Frontal cortex (tissue), 4 donors: Measurements from ENCODE around the gene DCC. TPM values are rescaled to one million over a fixed set of nuclear protein-coding genes. Genes with fewer than 3 reads are reported as not detected.

Source experiments
- DNase-seq, 2 donors: peaks; one replicate each; pipeline ENCODE4 v3.0.0; 2012; ENCODE audit warnings: low spot score in 2 of 2
- FAIRE-seq: peaks from 2 replicates; lab custom pipeline; 2012; peaks lifted over from hg19 to GRCh38; lab: Jason Lieb, UNC
- total RNA-seq: library from RNA; depleted of rRNA; stranded (reverse); fragments of >200 nt; gene quantifications from one replicate; pipeline ENCODE4 v1.2.3, GENCODE V29; 2014
- donor health status: control.
- donor health status: control.
- donor health status: control.

DCC gene
- total RNA-seq, 1 donor from 2014 or later: 15.1 TPM

DNA sequence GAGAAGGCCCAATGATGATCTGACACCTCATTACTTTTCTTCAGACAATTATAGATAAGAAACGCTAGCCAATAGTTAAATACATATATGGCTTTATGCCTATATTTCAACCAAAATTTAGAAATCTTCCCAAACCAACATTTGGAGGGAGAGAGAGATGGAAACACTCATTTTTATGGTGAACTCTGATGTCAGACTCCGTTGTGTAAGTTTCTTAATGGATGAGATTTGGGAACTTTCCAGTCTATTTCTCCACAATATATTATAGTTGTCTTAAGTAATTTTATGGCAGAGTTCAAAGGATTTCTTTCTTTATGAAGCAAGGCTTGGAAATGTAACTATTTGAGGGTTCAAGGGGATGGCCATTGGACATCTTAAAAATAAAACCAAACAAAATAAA is 407.0 kb downstream of the DCC start:
- no peak for FAIRE-seq
- DNase-seq: no peak

DNA sequence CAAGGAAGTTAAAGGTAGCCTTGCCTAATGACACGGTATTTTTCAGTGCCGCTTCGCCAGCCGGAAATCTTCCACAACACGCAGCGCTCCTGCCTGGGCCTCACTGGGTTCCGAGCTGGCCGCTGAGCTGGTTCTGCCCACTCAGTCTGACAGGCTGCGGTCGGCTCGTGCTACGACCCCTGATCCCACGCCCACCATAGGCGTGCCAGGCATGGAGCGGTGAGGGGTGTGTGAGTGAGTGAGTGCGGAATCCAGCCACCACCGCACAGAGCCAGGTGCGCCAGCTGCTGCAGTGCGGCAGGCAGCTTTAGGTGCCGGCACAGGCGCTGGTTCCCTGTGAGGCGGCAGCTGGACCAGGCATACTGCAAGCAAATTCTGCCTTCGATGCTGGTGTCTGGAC is 407.9 kb downstream of the DCC start:
- DNase-seq: no peak
- no peak for FAIRE-seq

DNA sequence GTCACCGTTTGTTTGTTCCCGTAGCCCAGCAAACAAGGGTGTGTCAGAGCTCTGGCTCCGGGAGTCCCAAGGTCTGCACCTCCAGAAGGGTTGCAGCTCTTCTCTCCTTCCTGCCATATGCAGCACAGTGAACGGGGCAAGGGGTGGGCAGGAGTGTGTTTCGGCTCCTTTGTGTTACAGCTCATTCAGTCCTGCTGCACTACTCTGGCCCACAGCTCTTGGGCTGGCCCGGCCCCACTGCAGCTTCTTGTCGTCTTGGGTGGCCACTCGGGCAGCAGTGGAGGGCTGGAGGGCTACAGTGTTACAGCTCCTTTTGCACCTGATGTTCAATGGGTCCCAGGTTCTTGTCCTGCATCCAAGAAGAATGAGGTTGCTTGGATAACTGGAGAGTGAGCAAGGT is 408.3 kb downstream of the DCC start:
- FAIRE-seq (no peak), DNase-seq (no peak)

DNA sequence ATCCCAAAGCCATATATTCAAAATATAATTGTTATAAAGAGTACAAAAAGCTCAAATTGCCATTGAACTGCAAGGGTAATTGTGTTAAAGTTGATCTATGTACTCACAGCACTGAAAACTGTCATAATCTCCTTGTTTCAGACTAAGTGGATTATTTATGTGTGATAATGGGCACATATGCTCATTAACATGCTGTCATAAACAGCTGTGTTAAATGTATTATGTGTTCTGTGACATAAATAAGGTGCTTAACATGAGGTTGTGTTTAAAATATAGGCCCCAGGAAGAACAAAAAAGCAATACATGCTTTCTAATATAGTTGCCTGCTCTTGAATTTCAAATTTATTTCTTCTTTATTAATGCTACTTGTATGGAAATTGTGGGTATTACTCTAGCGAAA is 409.5 kb downstream of the DCC start:
- DNase-seq: no peak
- FAIRE-seq: no peak

DNA sequence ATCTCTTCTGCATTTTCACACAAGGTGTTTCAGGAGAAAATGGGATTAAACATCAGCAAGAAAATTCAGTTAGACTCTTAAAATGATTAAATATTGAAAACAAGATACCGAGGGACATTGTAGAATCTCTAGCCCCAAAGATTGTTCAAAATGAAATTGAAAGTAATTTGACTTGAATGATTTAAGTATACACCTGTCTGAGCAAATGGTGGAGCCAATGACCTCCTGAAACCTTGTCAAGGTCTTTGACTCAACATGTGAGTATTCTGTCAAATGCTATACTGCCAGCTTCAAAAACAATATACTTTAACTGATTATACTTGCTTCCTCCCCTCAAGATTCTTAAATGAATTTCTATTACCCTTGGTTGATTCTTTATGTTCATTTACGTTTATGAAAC is 411.0 kb downstream of the DCC start:
- DNase-seq (no peak), FAIRE-seq (no peak)

DNA sequence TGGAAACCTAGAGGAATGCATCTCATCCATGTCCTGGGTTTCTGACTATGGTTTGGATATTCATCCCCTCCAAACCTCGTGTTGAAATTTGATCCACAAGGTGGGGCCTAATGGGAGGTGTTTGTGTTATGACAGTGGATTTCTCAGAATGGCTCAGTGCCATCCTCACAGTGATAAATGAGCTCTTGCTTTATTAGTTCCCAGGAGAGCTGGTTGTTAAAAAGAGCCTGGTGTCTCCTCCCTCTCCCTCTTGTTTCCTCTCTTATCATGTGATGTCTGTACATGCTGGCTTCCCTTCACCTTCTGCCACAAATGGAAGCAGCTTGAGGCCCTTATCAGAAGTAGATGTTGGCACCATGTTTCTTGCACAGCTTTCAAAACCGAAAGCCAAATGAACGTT is 424.3 kb downstream of the DCC start:
- FAIRE-seq (no peak), DNase-seq (no peak)

DNA sequence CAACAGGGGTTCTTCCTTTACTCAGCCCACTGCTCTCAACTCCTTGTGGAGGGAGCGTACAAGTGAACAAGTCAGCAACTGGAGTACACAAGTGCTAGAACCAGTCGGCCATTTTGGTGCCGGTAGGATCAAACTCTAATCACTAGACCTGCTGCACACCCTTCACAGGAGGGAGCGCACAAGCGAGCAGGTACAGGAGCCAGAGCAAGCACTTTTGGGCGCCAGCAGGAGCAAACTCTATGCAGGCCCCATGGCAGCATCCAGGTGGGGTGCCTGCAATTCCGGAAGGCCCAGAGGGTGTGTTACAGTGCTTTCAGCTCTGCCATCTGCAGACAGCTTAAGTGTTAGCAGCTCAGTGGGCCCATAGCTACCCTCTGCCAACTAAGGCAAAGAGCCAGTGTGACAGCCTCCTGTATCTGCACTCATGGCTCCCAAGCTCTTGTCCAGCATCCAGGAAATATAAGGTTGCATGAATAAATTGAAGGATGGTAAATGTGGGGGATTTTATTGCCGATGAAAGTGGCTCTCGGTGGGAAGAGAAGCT is 426.1 kb downstream of the DCC start:
- FAIRE-seq (no peak), DNase-seq (no peak)

DNA sequence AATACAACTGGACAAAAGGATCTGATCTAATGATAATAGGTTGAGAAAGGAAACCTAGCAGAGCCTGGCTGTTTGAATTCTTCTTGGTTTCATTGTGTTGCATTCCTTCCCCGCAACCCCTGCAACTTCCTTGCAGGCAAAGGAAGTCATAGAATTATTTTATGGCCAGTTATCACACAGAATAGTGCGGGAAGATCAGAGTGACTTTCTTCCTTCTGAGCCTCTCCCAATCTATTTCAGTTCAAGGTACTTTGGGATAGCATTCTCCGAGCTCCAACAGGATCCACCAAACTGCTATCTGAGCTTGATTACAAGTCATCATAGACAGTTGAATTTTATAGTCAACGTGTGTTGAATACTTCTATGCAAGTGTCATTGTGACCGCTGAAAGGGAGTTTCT is 441.1 kb downstream of the DCC start:
- no peak for FAIRE-seq
- no peak for DNase-seq

DNA sequence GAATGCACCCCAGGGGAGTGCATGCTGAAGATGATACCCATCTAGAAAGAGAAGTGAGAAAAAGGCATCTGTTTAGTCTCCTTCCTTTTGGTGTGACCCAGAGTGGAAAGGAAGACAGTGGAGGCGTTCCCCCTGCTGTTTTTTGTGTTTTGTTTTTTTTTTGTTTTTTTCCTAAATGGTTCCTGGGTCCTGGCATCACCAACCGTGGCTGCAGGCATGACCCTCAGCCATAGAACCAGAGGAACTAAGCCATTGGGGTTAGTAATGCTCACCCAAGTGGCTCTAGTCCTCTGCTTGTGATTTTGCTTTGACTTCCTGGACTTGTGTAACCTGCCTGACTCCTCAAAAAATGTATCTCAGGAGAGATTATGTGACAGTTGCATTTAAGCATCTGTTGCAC is 451.3 kb downstream of the DCC start:
- FAIRE-seq (no peak), DNase-seq (no peak)

DNA sequence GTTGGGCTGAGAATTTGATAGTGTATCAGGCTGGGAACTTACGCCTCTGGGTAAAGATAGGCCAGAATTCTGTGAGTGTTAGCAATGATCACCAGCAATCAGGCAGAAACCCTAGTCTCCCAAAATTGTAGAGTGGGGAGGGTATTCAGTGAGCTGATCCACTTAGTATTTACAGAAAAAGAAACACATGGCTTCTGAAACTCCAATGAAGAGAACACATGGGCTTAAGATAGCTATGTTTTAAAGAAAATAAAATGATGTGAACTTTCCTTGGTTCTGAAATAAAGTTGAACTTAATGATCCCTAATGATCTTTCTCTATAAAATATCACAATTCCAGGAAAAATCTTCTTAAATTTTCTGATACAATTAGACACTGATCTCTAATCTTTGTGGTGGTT is 472.8 kb downstream of the DCC start:
- DNase-seq: no peak
- no peak for FAIRE-seq

DNA sequence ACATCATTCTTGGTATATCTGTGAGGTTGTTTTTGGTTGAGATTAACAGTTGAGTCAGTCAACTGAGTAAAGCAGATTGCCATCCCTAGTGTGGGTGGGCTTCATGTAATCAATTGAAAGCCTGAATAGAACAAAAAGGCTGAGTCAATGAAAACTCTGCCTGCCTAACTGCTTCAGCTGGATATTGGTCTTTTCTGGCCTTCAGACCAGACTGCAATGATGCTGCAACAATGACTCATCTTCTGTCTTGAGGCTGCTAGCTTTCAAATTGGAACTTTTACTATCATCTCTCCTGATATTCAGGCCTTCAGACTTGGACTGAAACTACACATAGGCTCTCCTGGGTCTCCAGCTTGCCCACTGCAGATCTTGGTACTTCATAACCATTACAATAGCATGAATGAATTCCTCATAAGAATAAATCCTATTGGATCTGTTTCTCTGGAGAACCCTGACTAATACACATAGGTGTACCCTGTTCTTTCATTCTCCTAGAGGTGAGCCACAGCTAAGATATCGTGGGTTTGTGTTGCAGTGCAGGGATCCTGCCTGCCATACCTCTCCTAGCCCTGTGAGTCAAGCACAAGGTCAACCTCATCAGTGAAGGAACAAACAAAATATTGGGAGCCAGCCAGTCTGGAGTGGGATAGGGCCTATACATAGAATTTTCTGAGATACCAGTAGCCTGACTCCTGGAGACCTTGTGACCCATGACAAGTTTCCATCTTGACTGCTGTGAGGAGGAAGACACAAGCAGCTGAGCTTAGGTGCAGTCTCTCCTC is 473.8 kb downstream of the DCC start:
- DNase-seq (no peak), FAIRE-seq (no peak)

DNA sequence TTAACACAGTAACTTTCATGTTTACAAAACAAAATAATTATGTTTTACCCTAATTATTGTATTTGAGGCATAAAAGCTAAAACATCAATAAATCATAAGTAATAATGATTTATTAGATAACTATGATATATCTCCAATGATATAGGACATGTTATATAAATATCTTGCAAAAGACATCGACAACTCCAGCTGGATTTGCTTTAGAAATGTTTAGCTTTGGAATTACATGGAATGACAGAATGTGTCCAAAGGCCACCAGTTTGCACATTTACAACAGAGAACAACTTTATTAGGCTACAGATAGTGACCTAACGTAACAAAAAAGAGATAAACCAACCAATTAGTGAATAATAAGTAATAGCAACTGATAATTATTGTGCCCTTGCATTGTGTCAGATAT is 475.7 kb downstream of the DCC start:
- FAIRE-seq: no peak
- no peak for DNase-seq

DNA sequence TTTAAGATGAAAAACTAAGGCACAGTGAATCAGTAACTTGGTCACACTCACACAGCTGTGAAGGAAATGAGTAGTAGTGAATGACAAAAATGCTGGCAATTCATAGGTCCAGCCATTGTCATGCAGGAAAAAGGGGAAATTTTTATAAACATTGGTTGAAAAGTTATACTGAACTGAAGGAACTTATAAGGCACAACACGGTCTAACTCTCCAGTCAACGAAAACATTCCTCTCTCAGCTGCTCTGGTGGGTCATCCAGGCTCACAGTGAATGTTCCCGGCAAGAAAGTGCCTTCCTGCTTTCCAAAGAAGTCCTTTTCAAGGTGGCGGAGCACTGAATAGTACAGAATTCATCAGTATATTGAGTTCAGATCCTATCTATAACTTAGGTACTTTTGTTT is 476.1 kb downstream of the DCC start:
- DNase-seq (no peak), FAIRE-seq (no peak)

DNA sequence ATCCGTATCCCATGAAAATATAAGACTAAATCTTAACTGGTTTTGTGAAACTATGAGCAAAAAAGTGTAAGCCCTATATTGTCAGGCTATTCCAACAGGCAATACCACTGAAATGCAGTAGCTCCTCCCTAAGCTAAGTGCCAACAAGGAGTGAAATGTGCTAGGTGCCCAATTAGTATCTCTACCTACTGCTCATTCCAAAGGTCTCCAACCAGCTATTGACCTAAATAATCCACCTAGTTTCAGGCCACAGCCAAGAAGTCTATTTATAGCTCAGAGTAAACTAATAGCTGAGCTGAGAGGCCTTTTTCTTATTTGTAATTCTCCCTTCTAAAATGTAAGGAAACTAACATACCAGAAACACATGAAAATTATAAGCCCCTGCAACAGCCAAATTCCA is 482.2 kb downstream of the DCC start:
- DNase-seq (no peak), FAIRE-seq (no peak)

DNA sequence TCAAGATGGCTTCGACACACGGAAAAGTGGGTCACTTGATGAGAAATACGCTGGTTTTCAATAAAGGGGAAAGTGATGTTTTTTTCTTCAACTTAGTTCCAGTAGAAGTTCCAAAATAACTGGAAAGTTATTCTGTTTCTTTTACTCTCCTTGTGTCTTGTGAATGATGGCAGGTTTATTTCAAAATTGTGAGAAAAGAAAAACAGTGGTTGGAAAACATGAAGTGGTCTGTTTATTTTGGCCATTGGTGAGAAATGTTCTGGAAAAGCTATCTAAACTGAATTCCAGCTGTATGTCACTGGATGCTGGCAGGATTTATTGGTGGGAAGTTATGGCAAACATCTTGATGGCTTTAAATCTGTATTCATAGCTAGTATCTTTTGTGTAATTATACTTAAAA is 484.1 kb downstream of the DCC start:
- DNase-seq: no peak
- no peak for FAIRE-seq

DNA sequence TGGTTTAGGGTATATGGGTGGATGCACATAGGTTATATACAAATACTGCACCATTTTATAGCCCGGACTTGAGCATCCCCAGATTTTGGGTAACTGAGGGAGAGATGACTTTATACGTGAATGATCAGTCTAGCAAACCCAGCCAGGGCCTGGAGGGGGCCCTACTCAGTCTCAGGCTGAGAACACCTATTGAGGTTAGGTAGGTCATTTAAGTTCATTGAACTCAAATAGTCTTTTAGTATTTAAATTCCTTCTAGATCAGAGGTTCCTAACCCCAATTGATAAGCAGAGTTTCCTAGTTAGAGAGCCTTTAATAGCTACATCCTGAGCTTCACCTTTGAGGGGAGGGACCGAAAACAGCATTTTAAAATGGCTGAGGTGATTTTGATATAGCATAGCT is 487.0 kb downstream of the DCC start:
- FAIRE-seq: no peak
- DNase-seq: no peak

DNA sequence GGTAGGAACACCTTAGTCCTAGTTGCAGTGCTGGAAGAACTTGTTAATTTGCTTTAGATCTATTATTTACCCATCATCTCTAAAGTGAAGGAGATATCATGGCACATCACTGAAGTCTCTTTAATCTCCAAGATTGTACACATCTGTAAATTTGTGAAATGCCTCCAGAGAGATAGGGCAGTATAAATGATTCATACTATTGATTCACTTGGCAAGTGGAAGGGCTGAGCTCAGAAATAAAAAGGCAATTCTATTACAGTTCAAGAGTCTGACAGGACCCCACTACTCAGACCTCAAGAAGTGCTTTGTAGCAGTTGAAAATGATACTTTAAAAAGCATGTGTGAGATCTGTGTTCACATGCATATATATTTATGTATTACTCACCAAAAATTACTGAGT is 489.3 kb downstream of the DCC start:
- DNase-seq: no peak
- FAIRE-seq: no peak

DNA sequence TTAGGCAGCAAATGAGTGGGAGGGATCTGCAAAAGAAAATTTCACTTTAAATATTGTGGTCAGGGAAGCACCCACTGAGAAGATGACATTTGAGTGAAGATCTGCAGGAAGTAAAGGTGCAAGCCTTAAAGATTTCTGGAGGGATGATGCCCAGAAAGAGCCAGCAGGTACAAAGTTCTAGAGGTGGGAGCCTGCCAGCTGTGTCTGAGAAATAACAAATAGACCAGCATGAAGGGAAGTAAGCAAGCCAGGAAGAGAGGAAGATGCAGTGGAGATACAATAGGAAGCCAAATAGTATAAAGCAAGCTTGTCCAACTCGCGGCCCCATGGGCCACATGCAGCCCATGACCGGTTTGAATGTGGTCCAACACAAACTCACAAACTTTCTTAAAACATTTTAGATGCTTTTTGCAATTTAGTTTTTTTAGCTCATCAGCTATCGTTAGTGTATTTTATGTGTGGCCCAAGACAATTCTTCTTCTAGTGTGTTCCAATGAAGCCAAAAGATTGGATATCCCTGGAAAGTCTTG is 489.9 kb downstream of the DCC start:
- no peak for FAIRE-seq
- no peak for DNase-seq

DNA sequence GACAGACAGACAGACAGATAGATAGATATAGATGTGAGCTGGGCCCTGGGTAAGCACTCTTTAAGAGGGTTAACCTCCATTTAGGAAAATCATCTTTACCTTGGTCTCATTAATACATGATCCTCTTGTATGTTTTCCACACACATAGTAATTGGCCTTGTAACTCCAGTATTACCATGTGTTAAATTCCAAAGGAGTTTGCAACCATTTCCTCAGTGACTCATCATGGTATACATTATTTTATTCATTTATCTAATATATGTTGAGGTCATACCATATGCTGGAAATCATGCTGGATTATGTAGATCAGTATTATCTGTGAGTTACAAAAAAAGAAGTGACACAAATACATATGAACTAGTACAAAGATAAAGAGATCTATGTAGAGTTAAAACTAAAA is 504.3 kb downstream of the DCC start:
- no peak for DNase-seq
- no peak for FAIRE-seq

DNA sequence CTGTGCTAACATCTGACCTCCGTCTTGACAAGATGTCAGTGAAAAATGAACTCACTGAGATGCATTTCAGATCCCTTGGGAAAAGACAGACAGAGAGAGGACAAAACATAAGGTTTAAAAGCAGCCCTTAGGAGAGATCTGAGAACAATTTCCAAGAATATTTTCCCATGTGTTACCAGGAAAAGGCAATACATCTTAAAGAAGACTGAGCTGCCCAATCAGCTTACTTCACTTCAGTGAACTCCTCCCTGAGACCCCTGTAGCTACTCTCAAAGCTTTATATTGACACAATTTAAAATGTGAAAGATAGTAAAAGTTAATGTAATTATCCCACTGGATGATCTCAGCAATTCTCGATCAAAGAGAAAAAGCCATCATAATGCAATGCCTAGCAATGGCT is 505.0 kb downstream of the DCC start:
- no peak for FAIRE-seq

DNA sequence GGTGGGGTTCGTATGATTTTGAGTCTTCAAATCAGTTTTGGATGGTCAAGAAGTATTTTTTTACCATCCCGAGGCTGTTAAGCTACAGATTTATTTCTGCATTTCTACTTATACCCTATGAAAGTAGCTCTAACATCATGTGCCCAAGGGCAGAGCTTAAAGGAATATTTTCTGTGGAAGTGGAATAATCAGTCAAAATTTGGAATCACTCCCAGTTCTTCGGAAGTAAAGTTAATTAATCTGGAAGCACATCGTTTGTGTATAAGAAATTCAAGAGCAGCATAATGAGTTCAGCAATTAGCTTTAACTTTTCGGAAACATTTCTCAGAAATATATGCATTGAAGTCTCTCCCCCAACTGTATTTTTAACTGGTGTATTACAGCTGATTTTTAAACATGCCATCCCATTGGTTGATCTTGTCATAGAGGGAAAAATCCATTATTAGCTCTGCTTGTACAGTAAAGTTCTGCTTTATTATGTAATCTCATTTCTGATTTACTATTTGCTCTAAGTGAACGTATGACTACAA is 510.1 kb downstream of the DCC start:
- DNase-seq (no peak), FAIRE-seq (no peak)

More for the DNA sequence above, 505.0 kb downstream of the DCC start:
- no peak for DNase-seq

DNA sequence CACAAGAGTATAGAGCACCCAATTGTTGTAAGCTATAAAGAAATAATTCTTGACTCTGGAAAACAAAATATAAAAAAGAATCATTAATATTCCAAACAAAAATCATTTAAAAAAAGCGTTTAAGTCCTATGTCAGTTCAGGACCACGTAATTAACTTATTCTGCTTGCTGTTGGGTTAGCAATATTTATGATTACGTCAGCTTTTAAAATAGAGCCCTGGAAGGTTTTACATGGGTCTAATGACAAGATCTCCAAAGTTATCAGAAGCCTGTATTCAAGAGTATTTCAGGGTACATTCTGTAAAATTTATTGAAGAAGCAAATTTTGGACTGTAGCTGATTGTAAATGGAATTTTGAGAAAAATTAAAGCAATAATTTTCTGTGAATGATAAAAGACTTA is 521.6 kb downstream of the DCC start:
- no peak for FAIRE-seq
- no peak for DNase-seq
